Fibroblast of skin of back (primary cell): ENCODE results near the gene EIF6. TPM values are rescaled to one million over a fixed set of nuclear protein-coding genes. Genes with fewer than 3 reads are reported as not detected.
"Not testable (repeated sequence)": the region's sequence is repeated elsewhere in the genome, so short reads cannot be mapped to it uniquely, and the experiment has no call there.

Experiments
- DNase-seq: peaks from one replicate; pipeline ENCODE4 v3.0.0-alpha.2; 2013
- polyA plus RNA-seq, 2 experiments: library from polyadenylated mRNA; unstranded; fragments of 120-200 nt; gene quantifications; one replicate each; pipeline ENCODE4 v1.2.1, GENCODE V29; 2013; ENCODE audit not compliant: insufficient read length in 2 of 2

The EIF6 gene
- polyA plus RNA-seq (2013, experiment 1 of 2; ENCODE audit: insufficient read length), result 273 TPM
- polyA plus RNA-seq (2013, experiment 2 of 2; ENCODE audit: insufficient read length), result 134 TPM

GRCh38 chr20:35284267-35284991, at the start of gene EIF6:
Gene EIF6 (minus strand): TSS chr20:35284772. CDS start chr20:35284487, 285 bp downstream.
- DNase-seq, result peak; percentile 92

- DNase-seq, result no peak
Observed at GRCh38 chr20:35333606-35334005, 49.0 kb upstream of the EIF6 start.

- DNase-seq, result no peak
Observed at GRCh38 chr20:35332540-35333200, 48.1 kb upstream of the EIF6 start.

GRCh38 chr20:35329435-35330139, 45.0 kb upstream of the EIF6 start:
- peak; percentile 58 for DNase-seq

- no peak for DNase-seq
Observed at GRCh38 chr20:35328689-35329088, 44.1 kb upstream of the EIF6 start.

- no peak for DNase-seq
Observed at GRCh38 chr20:35328095-35328685, 43.6 kb upstream of the EIF6 start.

- no peak for DNase-seq
Observed at GRCh38 chr20:35327074-35327976, 42.8 kb upstream of the EIF6 start.

- DNase-seq, result no peak
Observed at GRCh38 chr20:35326740-35327073, 42.1 kb upstream of the EIF6 start.

- DNase-seq, result peak; percentile 53
Observed at GRCh38 chr20:35326021-35326739, 41.6 kb upstream of the EIF6 start.

- DNase-seq, result no peak
Observed at GRCh38 chr20:35325401-35325800, 40.8 kb upstream of the EIF6 start.

GRCh38 chr20:35320396-35321126, 36.0 kb upstream of the EIF6 start:
- DNase-seq, result peak; percentile 98

- DNase-seq, result peak; percentile 95
Observed at GRCh38 chr20:35319871-35320197, 35.3 kb upstream of the EIF6 start.

- DNase-seq, result peak; percentile 93
Observed at GRCh38 chr20:35319192-35319870, 34.8 kb upstream of the EIF6 start.

GRCh38 chr20:35318502-35319157, 34.1 kb upstream of the EIF6 start:
- peak; percentile 91 for DNase-seq

GRCh38 chr20:35317416-35318210, 33.0 kb upstream of the EIF6 start:
- DNase-seq, result no peak

GRCh38 chr20:35316086-35316485, 31.5 kb upstream of the EIF6 start:
- DNase-seq, result no peak

- not testable (repeated sequence) for DNase-seq
Observed at GRCh38 chr20:35315632-35316020, 31.1 kb upstream of the EIF6 start.

GRCh38 chr20:35314816-35315631, 30.5 kb upstream of the EIF6 start:
- DNase-seq, result no peak
